ENCODE measurements around the gene ADGRG3.

DNA sequence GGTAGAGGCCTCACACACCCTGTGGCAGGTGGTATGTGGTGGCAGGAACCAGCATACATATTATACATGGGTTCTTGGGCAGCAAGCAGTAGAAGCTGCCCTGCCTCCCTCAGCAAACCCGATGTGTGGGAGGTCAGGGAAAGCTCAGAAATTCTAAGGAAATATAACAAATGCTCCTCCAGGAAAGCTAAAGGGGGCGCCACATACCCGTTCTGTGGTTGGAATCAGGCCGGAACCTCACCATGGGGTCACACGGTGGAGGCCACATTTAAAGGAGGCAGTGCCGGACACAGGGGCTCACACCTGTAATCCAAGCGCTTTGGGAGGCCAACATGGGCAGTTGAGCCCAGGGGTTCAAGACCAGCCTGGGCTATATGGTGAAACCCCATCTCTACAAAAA, 55.1 kb downstream of the ADGRG3 start:
- no peak for TF ChIP-seq EZH2phosphoT487 (IDR thresholded peaks at IDR 0.05; ENCODE audit: low read depth)
- TF ChIP-seq, protein P1, sequence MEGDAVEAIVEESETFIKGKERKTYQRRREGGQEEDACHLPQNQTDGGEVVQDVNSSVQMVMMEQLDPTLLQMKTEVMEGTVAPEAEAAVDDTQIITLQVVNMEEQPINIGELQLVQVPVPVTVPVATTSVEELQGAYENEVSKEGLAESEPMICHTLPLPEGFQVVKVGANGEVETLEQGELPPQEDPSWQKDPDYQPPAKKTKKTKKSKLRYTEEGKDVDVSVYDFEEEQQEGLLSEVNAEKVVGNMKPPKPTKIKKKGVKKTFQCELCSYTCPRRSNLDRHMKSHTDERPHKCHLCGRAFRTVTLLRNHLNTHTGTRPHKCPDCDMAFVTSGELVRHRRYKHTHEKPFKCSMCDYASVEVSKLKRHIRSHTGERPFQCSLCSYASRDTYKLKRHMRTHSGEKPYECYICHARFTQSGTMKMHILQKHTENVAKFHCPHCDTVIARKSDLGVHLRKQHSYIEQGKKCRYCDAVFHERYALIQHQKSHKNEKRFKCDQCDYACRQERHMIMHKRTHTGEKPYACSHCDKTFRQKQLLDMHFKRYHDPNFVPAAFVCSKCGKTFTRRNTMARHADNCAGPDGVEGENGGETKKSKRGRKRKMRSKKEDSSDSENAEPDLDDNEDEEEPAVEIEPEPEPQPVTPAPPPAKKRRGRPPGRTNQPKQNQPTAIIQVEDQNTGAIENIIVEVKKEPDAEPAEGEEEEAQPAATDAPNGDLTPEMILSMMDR (IDR thresholded peaks at IDR 0.05; ENCODE audit: low read depth, low read length), result peak; percentile 8; the same call in 1 of the 2 replicates
